Loucy (cell line): ENCODE results near the gene BOLA3.

Experiments
- H2AFZ ChIP-seq: fragments of 200-600 bp; sonication (generic); 2 replicates; pipeline ENCODE4 v1.6.0; 2016; ENCODE audit warnings: antibody characterized with exemption, mild to moderate bottlenecking, low read length, moderate library complexity
- H3F3A ChIP-seq: fragments of 200-600 bp; 2 replicates; pipeline ENCODE4 v1.6.0; 2016; ENCODE audit warnings: antibody characterized with exemption, low read depth, mild to moderate bottlenecking
- H3K27me3 ChIP-seq: fragments of 200-600 bp; sonication (generic); 2 replicates; pipeline ENCODE4 v1.6.1; 2014; ENCODE audit warnings: low read length, mild to moderate bottlenecking; ENCODE audit not compliant: insufficient read depth, poor library complexity, severe bottlenecking
- H3K36me3 ChIP-seq: fragments of 200-600 bp; sonication (generic); 2 replicates; pipeline ENCODE4 v1.6.1; 2016; ENCODE audit warnings: low read length; ENCODE audit not compliant: insufficient read depth
- H3K4me1 ChIP-seq: fragments of 200-600 bp; sonication (generic); 2 replicates; pipeline ENCODE4 v1.5.1; 2014; ENCODE audit warnings: low read length, mild to moderate bottlenecking; ENCODE audit not compliant: insufficient read depth, poor library complexity, severe bottlenecking
- H3K4me2 ChIP-seq: fragments of 200-600 bp; sonication (generic); 2 replicates; pipeline ENCODE4 v1.6.0; 2014; ENCODE audit warnings: antibody characterized with exemption, low read length, low read depth, mild to moderate bottlenecking; ENCODE audit not compliant: poor library complexity, severe bottlenecking
- H3K4me3 ChIP-seq: fragments of 200-600 bp; sonication (generic); 2 replicates; pipeline ENCODE4 v1.5.1; 2014; ENCODE audit warnings: low read length, mild to moderate bottlenecking, mixed read lengths; ENCODE audit not compliant: poor library complexity, severe bottlenecking
- H3K79me2 ChIP-seq: fragments of 200-600 bp; sonication (generic); 2 replicates; pipeline ENCODE4 v1.6.1; 2014; ENCODE audit warnings: low read length; ENCODE audit not compliant: insufficient read depth
- H3K9ac ChIP-seq: fragments of 200-600 bp; sonication (generic); 2 replicates; pipeline ENCODE4 v1.6.0; 2014; ENCODE audit warnings: mild to moderate bottlenecking, low read depth, low read length, moderate library complexity; ENCODE audit not compliant: poor library complexity, severe bottlenecking
- H3K9me2 ChIP-seq: fragments of 200-600 bp; sonication (generic); replicated peaks from 2 replicates; pipeline ENCODE4 v1.6.1; 2016; ENCODE audit warnings: low read depth, low read length, mixed read lengths
- H3K9me3 ChIP-seq: fragments of 200-600 bp; sonication (generic); 2 replicates; pipeline ENCODE4 v1.6.1; 2014; ENCODE audit warnings: mild to moderate bottlenecking, antibody characterized with exemption, low read length, low read depth; ENCODE audit not compliant: insufficient read depth
- H4K20me1 ChIP-seq: fragments of 200-600 bp; sonication (generic); 2 replicates; pipeline ENCODE4 v1.6.0; 2014; ENCODE audit warnings: antibody characterized with exemption, low read length, mild to moderate bottlenecking; ENCODE audit not compliant: insufficient read depth, poor library complexity, severe bottlenecking
- CTCF ChIP-seq: fragments of 200-600 bp; sonication (generic); conservative IDR thresholded peaks from 2 replicates; pipeline ENCODE4 v1.5.1; 2014; ENCODE audit warnings: mild to moderate bottlenecking, antibody characterized with exemption, low read length
- EZH2phosphoT487 ChIP-seq: fragments of 200-600 bp; IDR thresholded peaks from 2 replicates; pipeline ENCODE4 v1.6.1; 2018; ENCODE audit warnings: antibody characterized with exemption, mild to moderate bottlenecking, moderate library complexity, borderline replicate concordance

Gene BOLA3

GRCh38 chr2:74119339-74119738 is 28.4 kb downstream of the BOLA3 start:
- Histone ChIP-seq H3K36me3 (no peaks in the 10 kb centered on the region), H3K27me3 (no peaks in the 10 kb centered on the region), H3K9ac (no peak overlapping the region), H3K9me2 (no peaks in the 10 kb centered on the region), H3K9me3 (no peaks in the 10 kb centered on the region), H3K79me2 (no peaks in the 10 kb centered on the region), H3K4me1 (no peaks in the 10 kb centered on the region), H3K4me3 (no peak overlapping the region), H4K20me1 (no peaks in the 10 kb centered on the region), H3K4me2 (no peak overlapping the region), H3F3A (no peaks in the 10 kb centered on the region), H2AFZ (no peak overlapping the region)
- TF ChIP-seq CTCF = peak; percentile 16; the same call in 1 of the 2 replicates
- TF ChIP-seq EZH2phosphoT487 = no peak

- H3K27me3 ChIP-seq = no peaks in the 10 kb centered on the region
- no peaks in the 10 kb centered on the region for H3F3A ChIP-seq
- no peaks in the 10 kb centered on the region for H3K79me2 ChIP-seq
- H2AFZ ChIP-seq = no peak overlapping the region
- H3K4me2 ChIP-seq = no peak overlapping the region
- no peaks in the 10 kb centered on the region for H3K4me1 ChIP-seq
- H3K4me3 ChIP-seq = no peak overlapping the region
- no peaks in the 10 kb centered on the region for H4K20me1 ChIP-seq
- H3K9ac ChIP-seq = no peak overlapping the region
- H3K9me3 ChIP-seq = no peaks in the 10 kb centered on the region
- H3K9me2 ChIP-seq = no peaks in the 10 kb centered on the region
- TF ChIP-seq CTCF = no peak
- no peak for TF ChIP-seq EZH2phosphoT487
- no peaks in the 10 kb centered on the region for H3K36me3 ChIP-seq
These were observed 36.3 kb downstream of the BOLA3 start for GRCh38 chr2:74111380-74111779.

GRCh38 chr2:74110537-74110936 is 37.2 kb downstream of the BOLA3 start:
- H2AFZ ChIP-seq = no peak overlapping the region
- H3F3A ChIP-seq = no peaks in the 10 kb centered on the region
- H3K79me2 ChIP-seq = no peaks in the 10 kb centered on the region
- no peaks in the 10 kb centered on the region for H3K4me1 ChIP-seq
- TF ChIP-seq CTCF = no peak
- TF ChIP-seq EZH2phosphoT487 = no peak
- no peaks in the 10 kb centered on the region for H4K20me1 ChIP-seq
- no peak overlapping the region for H3K9ac ChIP-seq
- no peaks in the 10 kb centered on the region for H3K9me2 ChIP-seq
- H3K4me2 ChIP-seq = no peak overlapping the region
- no peaks in the 10 kb centered on the region for H3K27me3 ChIP-seq
- no peaks in the 10 kb centered on the region for H3K9me3 ChIP-seq
- no peak overlapping the region for H3K4me3 ChIP-seq
- no peaks in the 10 kb centered on the region for H3K36me3 ChIP-seq
